ENCODE results near the gene PPP1R9A.

- TF ChIP-seq JUND (IDR thresholded peaks at IDR 0.05) (no peak), POLR2AphosphoS5 (IDR thresholded peaks at IDR 0.05; ENCODE audit: low read depth, low read length) (no peak), CTCF (IDR thresholded peaks at IDR 0.05 in 2 of 3, conservative IDR thresholded peaks at IDR 0.05 in 1 of 3; ENCODE audit: borderline replicate concordance in 1 of 3, insufficient read depth in 1 of 3, low read depth in 2 of 3, low read length in 2 of 3) (no peak), CEBPB (IDR thresholded peaks at IDR 0.05; ENCODE audit: low read depth) (no peak), POLR2A (IDR thresholded peaks at IDR 0.05; ENCODE audit: borderline replicate concordance, extremely low read depth, insufficient read depth, insufficient read length) (no peak), ZFX (IDR thresholded peaks at IDR 0.05) (no peak), SIN3A (IDR thresholded peaks at IDR 0.05; ENCODE audit: low read depth) (no peak)
- TF ChIP-seq, protein P1, sequence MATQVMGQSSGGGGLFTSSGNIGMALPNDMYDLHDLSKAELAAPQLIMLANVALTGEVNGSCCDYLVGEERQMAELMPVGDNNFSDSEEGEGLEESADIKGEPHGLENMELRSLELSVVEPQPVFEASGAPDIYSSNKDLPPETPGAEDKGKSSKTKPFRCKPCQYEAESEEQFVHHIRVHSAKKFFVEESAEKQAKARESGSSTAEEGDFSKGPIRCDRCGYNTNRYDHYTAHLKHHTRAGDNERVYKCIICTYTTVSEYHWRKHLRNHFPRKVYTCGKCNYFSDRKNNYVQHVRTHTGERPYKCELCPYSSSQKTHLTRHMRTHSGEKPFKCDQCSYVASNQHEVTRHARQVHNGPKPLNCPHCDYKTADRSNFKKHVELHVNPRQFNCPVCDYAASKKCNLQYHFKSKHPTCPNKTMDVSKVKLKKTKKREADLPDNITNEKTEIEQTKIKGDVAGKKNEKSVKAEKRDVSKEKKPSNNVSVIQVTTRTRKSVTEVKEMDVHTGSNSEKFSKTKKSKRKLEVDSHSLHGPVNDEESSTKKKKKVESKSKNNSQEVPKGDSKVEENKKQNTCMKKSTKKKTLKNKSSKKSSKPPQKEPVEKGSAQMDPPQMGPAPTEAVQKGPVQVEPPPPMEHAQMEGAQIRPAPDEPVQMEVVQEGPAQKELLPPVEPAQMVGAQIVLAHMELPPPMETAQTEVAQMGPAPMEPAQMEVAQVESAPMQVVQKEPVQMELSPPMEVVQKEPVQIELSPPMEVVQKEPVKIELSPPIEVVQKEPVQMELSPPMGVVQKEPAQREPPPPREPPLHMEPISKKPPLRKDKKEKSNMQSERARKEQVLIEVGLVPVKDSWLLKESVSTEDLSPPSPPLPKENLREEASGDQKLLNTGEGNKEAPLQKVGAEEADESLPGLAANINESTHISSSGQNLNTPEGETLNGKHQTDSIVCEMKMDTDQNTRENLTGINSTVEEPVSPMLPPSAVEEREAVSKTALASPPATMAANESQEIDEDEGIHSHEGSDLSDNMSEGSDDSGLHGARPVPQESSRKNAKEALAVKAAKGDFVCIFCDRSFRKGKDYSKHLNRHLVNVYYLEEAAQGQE (IDR thresholded peaks at IDR 0.05; ENCODE audit: low read depth), result no peak
- TF ChIP-seq, protein P2, sequence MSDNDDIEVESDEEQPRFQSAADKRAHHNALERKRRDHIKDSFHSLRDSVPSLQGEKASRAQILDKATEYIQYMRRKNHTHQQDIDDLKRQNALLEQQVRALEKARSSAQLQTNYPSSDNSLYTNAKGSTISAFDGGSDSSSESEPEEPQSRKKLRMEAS (IDR thresholded peaks at IDR 0.05), result no peak
- TF ChIP-seq, protein P3, sequence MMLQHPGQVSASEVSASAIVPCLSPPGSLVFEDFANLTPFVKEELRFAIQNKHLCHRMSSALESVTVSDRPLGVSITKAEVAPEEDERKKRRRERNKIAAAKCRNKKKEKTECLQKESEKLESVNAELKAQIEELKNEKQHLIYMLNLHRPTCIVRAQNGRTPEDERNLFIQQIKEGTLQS (IDR thresholded peaks at IDR 0.05), result no peak
These were observed 13.7 kb upstream of the PPP1R9A start for GRCh38 chr7:94893661-94894060.
